Left renal cortex interstitium (tissue), 4 donors: Measurements from ENCODE around the gene HIRA. TPM values are rescaled to one million over a fixed set of nuclear protein-coding genes. Genes with fewer than 3 reads are reported as not detected.
"Not testable (repeated sequence)": the region's sequence is repeated elsewhere in the genome, so short reads cannot be mapped to it uniquely, and the experiment has no call there.

Experiments used
- DNase-seq, 4 donors: peaks; one replicate each; pipeline ENCODE4 v3.0.0-alpha.2; 2013; ENCODE audit warnings: low read depth in 4 of 4, low spot score in 2 of 4, missing footprints in 1 of 4
- polyA plus RNA-seq, 4 donors: library from polyadenylated mRNA; unstranded; fragments of 120-200 nt; gene quantifications; one replicate each; pipeline ENCODE4 v1.2.1, GENCODE V29; 2013; ENCODE audit not compliant: insufficient read length in 4 of 4

Gene HIRA
- polyA plus RNA-seq, 4 donors = 31.1 to 36.2 (median 33.4) TPM

- DNase-seq = not testable (repeated sequence)
Observed at GRCh38 chr22:19445279-19445982, 13.9 kb upstream of the HIRA start.

- no peak for DNase-seq
Observed at GRCh38 chr22:19443544-19444211, 12.1 kb upstream of the HIRA start.

GRCh38 chr22:19442166-19442565 is 10.6 kb upstream of the HIRA start:
- no peak for DNase-seq

- no peak for DNase-seq
Observed at GRCh38 chr22:19440411-19441195, 9.1 kb upstream of the HIRA start.

- no peak for DNase-seq
Observed at GRCh38 chr22:19438298-19438697, 6.8 kb upstream of the HIRA start.

- DNase-seq = not testable (repeated sequence)
Observed at GRCh38 chr22:19436444-19437161, 5.1 kb upstream of the HIRA start.

GRCh38 chr22:19434829-19435580 is 3.5 kb upstream of the HIRA start:
- no peak for DNase-seq

GRCh38 chr22:19434401-19434800 is 2.9 kb upstream of the HIRA start:
- DNase-seq = no peak

GRCh38 chr22:19432133-19432851 is 759 bp upstream of the HIRA start, which contains the start of gene MRPL40:
Gene MRPL40, plus strand, starts transcription at chr22:19432545. Its CDS starts 10 bp downstream, at chr22:19432555.
- peak; percentile 68 to 86 (median 79) for DNase-seq

- DNase-seq = no peak
Observed at GRCh38 chr22:19430890-19431541, 517 bp downstream of the HIRA start.

- no peak for DNase-seq
Observed at GRCh38 chr22:19429950-19430889, 1.3 kb downstream of the HIRA start.

GRCh38 chr22:19424186-19424500 is 7.4 kb downstream of the HIRA start:
- no peak for DNase-seq

- no peak for DNase-seq
Observed at GRCh38 chr22:19422440-19423301, 8.9 kb downstream of the HIRA start.

- no peak for DNase-seq
Observed at GRCh38 chr22:19420321-19420720, 11.2 kb downstream of the HIRA start.

- DNase-seq = no peak
Observed at GRCh38 chr22:19419464-19420178, 11.9 kb downstream of the HIRA start.

- DNase-seq = no peak
Observed at GRCh38 chr22:19419086-19419463, 12.5 kb downstream of the HIRA start.
